ENCODE data around the gene CDC42. TPM values are rescaled to one million over a fixed set of nuclear protein-coding genes. Genes with fewer than 3 reads are reported as not detected.

CDC42 gene
- total and polyA plus RNA-seq, 2 of the 4 experiments (the other 2 are of a cell fraction) = 162 to 609 TPM

- Histone ChIP-seq H3K79me1 (ENCODE audit: low read depth in 1 of 2, low read length in 2 of 2) (peaks cover 0 to 45% of the 10 kb centered on the region in 2 experiments; a peak in 2 of 4 replicates), H2BK20ac (ENCODE audit: low read depth, low read length) (no peak overlapping the region), H3K9me3 (ENCODE audit: control insufficient read depth, insufficient read depth, low read length) (no peaks in the 10 kb centered on the region), H4K91ac (ENCODE audit: insufficient read depth, low read depth, low read length) (no peak overlapping the region), H3K18ac (ENCODE audit: low read depth, low read length) (no peak overlapping the region), H3K23ac (ENCODE audit: low read depth, low read length) (no peak overlapping the region), H3K4ac (ENCODE audit: low read depth, low read length) (no peak overlapping the region), H2AFZ (replicated peaks; ENCODE audit: low read length, poor library complexity) (no peak overlapping the region), H3K56ac (ENCODE audit: extremely low read depth, insufficient read depth, low read length) (no peak overlapping the region), H2BK15ac (ENCODE audit: low read depth, low read length) (no peak overlapping the region), H4K5ac (ENCODE audit: low read depth, low read length) (no peak overlapping the region), H3K9me1 (ENCODE audit: insufficient read depth, low read length) (peaks cover 10% of the 10 kb centered on the region), H2AK5ac (ENCODE audit: low read depth, low read length) (no peak overlapping the region), H3K9ac (ENCODE audit: low read depth, low read length) (no peak overlapping the region), H2BK5ac (ENCODE audit: low read depth, low read length, poor library complexity, severe bottlenecking) (no peak overlapping the region), H2BK120ac (ENCODE audit: low read depth, low read length) (no peak overlapping the region), H4K8ac (ENCODE audit: low read depth in 2 of 2, low read length in 2 of 2) (no peak overlapping the region), H3K27ac (ENCODE audit: insufficient read depth, low read length) (no peak overlapping the region), H3K14ac (replicated peaks; ENCODE audit: low read depth, low read length) (no peak overlapping the region), H4K20me1 (ENCODE audit: insufficient read depth, low read length) (peaks cover 100% of the 10 kb centered on the region), H3K4me3 (ENCODE audit: insufficient read depth, low read depth, low read length) (no peak overlapping the region), H3K4me2 (ENCODE audit: low read depth, low read length) (no peak overlapping the region), H2AK9ac (replicated peaks; ENCODE audit: low read depth, low read length, poor library complexity) (no peak overlapping the region), H3K27me3 (ENCODE audit: control insufficient read depth, insufficient read depth, low read length) (no peaks in the 10 kb centered on the region), H3K36me3 (ENCODE audit: control insufficient read depth, insufficient read depth, low read length) (peaks cover 13% of the 10 kb centered on the region), H3K4me1 (ENCODE audit: control insufficient read depth, insufficient read depth, low read length) (peaks cover 16% of the 10 kb centered on the region)
- BruUV-seq (replicated peaks) = no TSS peak
- CTCF ChIA-PET = no interaction called here
- in situ Hi-C loops (cut with MboI; ENCODE audit: low sequenced_read_pairs) = no loop called here
- no peak for TF ChIP-seq MXI1 (IDR thresholded peaks at IDR 0.05; ENCODE audit: borderline replicate concordance, low read depth, low read length)
- TF ChIP-seq RCOR1 (IDR thresholded peaks at IDR 0.05; ENCODE audit: insufficient replicate concordance, low read length) = no peak
- TF ChIP-seq NFE2L2 (IDR thresholded peaks at IDR 0.05; ENCODE audit: low read depth, low read length) = no peak
- no peak for TF ChIP-seq USF2 (IDR thresholded peaks at IDR 0.05; ENCODE audit: low read depth, low read length)
- no peak for TF ChIP-seq RAD21 (IDR thresholded peaks at IDR 0.05; ENCODE audit: low read length)
- no peak for TF ChIP-seq BHLHE40 (IDR thresholded peaks at IDR 0.05; ENCODE audit: low read depth, low read length)
- TF ChIP-seq MAZ (IDR thresholded peaks at IDR 0.05; ENCODE audit: borderline replicate concordance, low read depth, low read length) = no peak
- TF ChIP-seq SMC3 (IDR thresholded peaks at IDR 0.05; ENCODE audit: low read depth, low read length) = no peak
- TF ChIP-seq CEBPB (IDR thresholded peaks at IDR 0.05; ENCODE audit: low read depth, low read length) = no peak
- no peak for TF ChIP-seq POLR2A (IDR thresholded peaks at IDR 0.05; ENCODE audit: low read depth, low read length)
- no peak for DNase-seq
- POLR2A ChIA-PET (ENCODE audit: unreplicated experiment) = no interaction called here
- intact Hi-C loops (cut with micrococcal nuclease) = no loop called here
- ATAC-seq (ENCODE audit: low read depth) = no peak
- dilution Hi-C loops (cut with HindIII; ENCODE audit: low sequenced_read_pairs, unreplicated experiment) = no loop called here
- no CpG with 5 or more reads among the region's 3 CpGs for WGBS, 2 experiments (ENCODE audit: extremely low coverage in 2 of 2, insufficient read length in 1 of 2)
These were observed 23.8 kb downstream of the CDC42 start for GRCh38 chr1:22076346-22076745.

All from IMR-90 (cell line).